ENCODE data around the gene PPP3CA. TPM values are rescaled to one million over a fixed set of nuclear protein-coding genes. Genes with fewer than 3 reads are reported as not detected.

Gene PPP3CA
- total and polyA plus RNA-seq, 4 donors = 13.5 to 72.0 (median 30.7) TPM

- Histone ChIP-seq H3K9ac (ENCODE audit: insufficient read depth in 1 of 2, low read length in 2 of 2) (no peak overlapping the region), H3K4me3 (no peak overlapping the region), H3K9me3 (ENCODE audit: control insufficient read depth in 4 of 4, insufficient read depth in 3 of 4, low read length in 3 of 4) (no peaks in the 10 kb centered on the region), H3K4me1 (ENCODE audit: control insufficient read depth in 5 of 5, insufficient read depth in 5 of 5, low read length in 5 of 5) (peaks cover 0 to 7% (median 0%) of the 10 kb centered on the region in 5 donors), H3K36me3 (ENCODE audit: control insufficient read depth in 4 of 4, insufficient read depth in 4 of 4, low read length in 4 of 4) (no peaks in the 10 kb centered on the region), H3K27ac (ENCODE audit: low read depth in 1 of 2, low read length in 1 of 2) (no peak overlapping the region), H3K27me3 (ENCODE audit: control insufficient read depth in 3 of 3, insufficient read depth in 3 of 3, low read length in 2 of 3) (no peaks in the 10 kb centered on the region)
- ATAC-seq (ENCODE audit: insufficient read depth, low FRiP score) (no peak), DNase-seq (no peak)
- no peak for TF ChIP-seq CTCF (IDR thresholded peaks at IDR 0.05; ENCODE audit: control extremely low read depth, extremely low read depth)
- 70 to 93% methylated on average over 1 of the region's 1 CpG for WGBS, 2 donors
These were observed 128.4 kb downstream of the PPP3CA start for GRCh38 chr4:101218894-101219293.

GRCh38 chr4:101218346-101218745, 129.0 kb downstream of the PPP3CA start:
- Histone ChIP-seq H3K9me3 (ENCODE audit: control insufficient read depth in 4 of 4, insufficient read depth in 3 of 4, low read length in 3 of 4) (no peaks in the 10 kb centered on the region), H3K27me3 (ENCODE audit: control insufficient read depth in 3 of 3, insufficient read depth in 3 of 3, low read length in 2 of 3) (no peaks in the 10 kb centered on the region), H3K4me3 (no peak overlapping the region), H3K9ac (ENCODE audit: insufficient read depth in 1 of 2, low read length in 2 of 2) (no peak overlapping the region), H3K27ac (ENCODE audit: low read depth in 1 of 2, low read length in 1 of 2) (no peak overlapping the region), H3K36me3 (ENCODE audit: control insufficient read depth in 4 of 4, insufficient read depth in 4 of 4, low read length in 4 of 4) (no peaks in the 10 kb centered on the region), H3K4me1 (ENCODE audit: control insufficient read depth in 5 of 5, insufficient read depth in 5 of 5, low read length in 5 of 5) (peaks cover 0 to 7% (median 0%) of the 10 kb centered on the region in 5 donors)
- no peak for TF ChIP-seq CTCF (IDR thresholded peaks at IDR 0.05; ENCODE audit: control extremely low read depth, extremely low read depth)
- ATAC-seq (ENCODE audit: insufficient read depth, low FRiP score) = no peak
- DNase-seq = no peak
- 75 to 86% methylated on average over 3 of the region's 3 CpGs for WGBS, 2 donors

GRCh38 chr4:101217353-101218031, 129.8 kb downstream of the PPP3CA start:
- ATAC-seq (ENCODE audit: insufficient read depth, low FRiP score) (peak; percentile 34), DNase-seq (no peak)
- no peaks in the 10 kb centered on the region for H3K27me3 ChIP-seq (ENCODE audit: control insufficient read depth in 3 of 3, insufficient read depth in 3 of 3, low read length in 2 of 3)
- H3K9ac ChIP-seq (ENCODE audit: insufficient read depth in 1 of 2, low read length in 2 of 2) = no peak overlapping the region
- WGBS, 2 donors = 68 to 75% methylated on average over 7 of the region's 7 CpGs
- no peaks in the 10 kb centered on the region for H3K9me3 ChIP-seq (ENCODE audit: control insufficient read depth in 4 of 4, insufficient read depth in 3 of 4, low read length in 3 of 4)
- no peaks in the 10 kb centered on the region for H3K36me3 ChIP-seq (ENCODE audit: control insufficient read depth in 4 of 4, insufficient read depth in 4 of 4, low read length in 4 of 4)
- H3K4me3 ChIP-seq = no peak overlapping the region
- H3K27ac ChIP-seq (ENCODE audit: low read depth in 1 of 2, low read length in 1 of 2) = no peak overlapping the region
- H3K4me1 ChIP-seq (ENCODE audit: control insufficient read depth in 5 of 5, insufficient read depth in 5 of 5, low read length in 5 of 5) = peaks cover 0 to 6% (median 0%) of the 10 kb centered on the region in 5 donors
- no peak for TF ChIP-seq CTCF (IDR thresholded peaks at IDR 0.05; ENCODE audit: control extremely low read depth, extremely low read depth)

- DNase-seq (no peak), ATAC-seq (ENCODE audit: insufficient read depth, low FRiP score) (no peak)
These were observed 136.2 kb downstream of the PPP3CA start for GRCh38 chr4:101211146-101211553.

More at GRCh38 chr4:101211146-101211553, 136.2 kb downstream of the PPP3CA start:
- no peak overlapping the region for H3K27ac ChIP-seq (ENCODE audit: low read depth in 1 of 2, low read length in 1 of 2)
- no peak for TF ChIP-seq CTCF (IDR thresholded peaks at IDR 0.05; ENCODE audit: control extremely low read depth, extremely low read depth)
- no peak overlapping the region for H3K9ac ChIP-seq (ENCODE audit: insufficient read depth in 1 of 2, low read length in 2 of 2)
- H3K27me3 ChIP-seq (ENCODE audit: control insufficient read depth in 3 of 3, insufficient read depth in 3 of 3, low read length in 2 of 3) = no peaks in the 10 kb centered on the region
- peaks cover 0 to 4% (median 0%) of the 10 kb centered on the region in 5 donors for H3K4me1 ChIP-seq (ENCODE audit: control insufficient read depth in 5 of 5, insufficient read depth in 5 of 5, low read length in 5 of 5)
- no peaks in the 10 kb centered on the region for H3K9me3 ChIP-seq (ENCODE audit: control insufficient read depth in 4 of 4, insufficient read depth in 3 of 4, low read length in 3 of 4)
- no peaks in the 10 kb centered on the region for H3K36me3 ChIP-seq (ENCODE audit: control insufficient read depth in 4 of 4, insufficient read depth in 4 of 4, low read length in 4 of 4)
- no peak overlapping the region for H3K4me3 ChIP-seq
